ENCODE measurements around the gene TIMP1. TPM values are rescaled to one million over a fixed set of nuclear protein-coding genes. Genes with fewer than 3 reads are reported as not detected.

TIMP1 gene
- total RNA-seq, 1 experiment from 2014 or later, result 35.4 TPM

GRCh38 chrX:47610511-47610910 lies 28.3 kb downstream of the TIMP1 start (continued):
- TF ChIP-seq ARID4B (CRISPR knock-in tag; IDR thresholded peaks at IDR 0.05; ENCODE audit: borderline replicate concordance), result no peak
- no peak for TF ChIP-seq NR2C2 (CRISPR knock-in tag; IDR thresholded peaks at IDR 0.05)
- TF ChIP-seq JAZF1 (CRISPR knock-in tag; IDR thresholded peaks at IDR 0.05), result no peak
- no peak for TF ChIP-seq E2F1 (CRISPR knock-in tag; IDR thresholded peaks at IDR 0.05)
- no peak for TF ChIP-seq ERG (CRISPR knock-in tag; IDR thresholded peaks at IDR 0.05)

GRCh38 chrX:47611489-47611888 lies 29.3 kb downstream of the TIMP1 start:
- H3K27me3 Mint-ChIP-seq (ENCODE audit: low read depth), result no peaks in the 10 kb centered on the region
- peaks cover 4% of the 10 kb centered on the region; the same call in 1 of the 2 replicates for H3K36me3 Mint-ChIP-seq
- no peak for DNase-seq (ENCODE audit: low spot score)
- ChIA-PET CTCF (no interaction called here), POLR2A (no interaction called here)
- peaks cover 19% of the 10 kb centered on the region for H3K4me1 Mint-ChIP-seq
- no peak for ATAC-seq
- H3K4me3 Mint-ChIP-seq, result no peak overlapping the region
- no peak overlapping the region for H3K27ac Mint-ChIP-seq
- peaks cover 5% of the 10 kb centered on the region for H3K9me3 Mint-ChIP-seq
- TF ChIP-seq ZSCAN18 (CRISPR knock-in tag; IDR thresholded peaks at IDR 0.05) (no peak), ZNF416 (CRISPR knock-in tag; IDR thresholded peaks at IDR 0.05) (no peak), ERG (CRISPR knock-in tag; IDR thresholded peaks at IDR 0.05) (no peak), NR1H2 (CRISPR knock-in tag; IDR thresholded peaks at IDR 0.05) (no peak), SP1 (CRISPR knock-in tag; conservative IDR thresholded peaks at IDR 0.05) (no peak), FOXJ3 (CRISPR knock-in tag; IDR thresholded peaks at IDR 0.05; ENCODE audit: borderline replicate concordance) (no peak), TEAD4 (CRISPR knock-in tag; IDR thresholded peaks at IDR 0.05) (no peak), ARID4B (CRISPR knock-in tag; IDR thresholded peaks at IDR 0.05; ENCODE audit: borderline replicate concordance) (no peak), ZNF281 (CRISPR knock-in tag; IDR thresholded peaks at IDR 0.05) (no peak), RELA (CRISPR knock-in tag; IDR thresholded peaks at IDR 0.05; ENCODE audit: borderline replicate concordance) (no peak), TP53 (CRISPR knock-in tag; IDR thresholded peaks at IDR 0.05) (no peak), OVOL2 (CRISPR knock-in tag; IDR thresholded peaks at IDR 0.05; ENCODE audit: borderline replicate concordance) (no peak), ATF6 (CRISPR knock-in tag; IDR thresholded peaks at IDR 0.05) (no peak)

Data from WTC11 (cell line).